GM12873 (cell line): Measurements from ENCODE around the gene STARD6.

Experiments used
- TF ChIP-seq, protein P1 (sequence below): IDR thresholded peaks from 2 replicates; pipeline ENCODE4 v1.5.1; 2012; ENCODE audit warnings: low read depth, mild to moderate bottlenecking, moderate library complexity, low read length, control low read depth; ENCODE audit not compliant: insufficient read depth; ENCODE audit errors: missing control alignments

Gene STARD6

DNA sequence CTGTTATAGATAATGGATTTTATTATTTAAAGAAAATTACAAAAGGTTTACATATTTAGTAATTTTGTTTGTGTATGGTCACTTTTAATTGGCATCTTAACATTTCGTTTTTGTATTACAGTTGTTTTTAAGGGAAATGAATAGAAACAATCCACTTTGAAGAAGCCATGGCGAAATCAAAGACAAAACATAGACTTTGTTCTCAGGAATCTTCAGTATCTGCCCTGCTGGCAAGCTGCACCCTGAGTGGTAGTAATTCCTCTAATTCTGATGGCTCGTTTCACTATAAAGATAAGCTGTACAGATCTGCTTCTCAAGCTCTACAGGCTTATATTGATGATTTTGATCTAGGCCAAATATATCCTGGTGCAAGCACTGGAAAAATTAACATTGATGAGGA lies 2.7 kb upstream of the STARD6 start:
- TF ChIP-seq, protein P1, sequence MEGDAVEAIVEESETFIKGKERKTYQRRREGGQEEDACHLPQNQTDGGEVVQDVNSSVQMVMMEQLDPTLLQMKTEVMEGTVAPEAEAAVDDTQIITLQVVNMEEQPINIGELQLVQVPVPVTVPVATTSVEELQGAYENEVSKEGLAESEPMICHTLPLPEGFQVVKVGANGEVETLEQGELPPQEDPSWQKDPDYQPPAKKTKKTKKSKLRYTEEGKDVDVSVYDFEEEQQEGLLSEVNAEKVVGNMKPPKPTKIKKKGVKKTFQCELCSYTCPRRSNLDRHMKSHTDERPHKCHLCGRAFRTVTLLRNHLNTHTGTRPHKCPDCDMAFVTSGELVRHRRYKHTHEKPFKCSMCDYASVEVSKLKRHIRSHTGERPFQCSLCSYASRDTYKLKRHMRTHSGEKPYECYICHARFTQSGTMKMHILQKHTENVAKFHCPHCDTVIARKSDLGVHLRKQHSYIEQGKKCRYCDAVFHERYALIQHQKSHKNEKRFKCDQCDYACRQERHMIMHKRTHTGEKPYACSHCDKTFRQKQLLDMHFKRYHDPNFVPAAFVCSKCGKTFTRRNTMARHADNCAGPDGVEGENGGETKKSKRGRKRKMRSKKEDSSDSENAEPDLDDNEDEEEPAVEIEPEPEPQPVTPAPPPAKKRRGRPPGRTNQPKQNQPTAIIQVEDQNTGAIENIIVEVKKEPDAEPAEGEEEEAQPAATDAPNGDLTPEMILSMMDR: no peak

DNA sequence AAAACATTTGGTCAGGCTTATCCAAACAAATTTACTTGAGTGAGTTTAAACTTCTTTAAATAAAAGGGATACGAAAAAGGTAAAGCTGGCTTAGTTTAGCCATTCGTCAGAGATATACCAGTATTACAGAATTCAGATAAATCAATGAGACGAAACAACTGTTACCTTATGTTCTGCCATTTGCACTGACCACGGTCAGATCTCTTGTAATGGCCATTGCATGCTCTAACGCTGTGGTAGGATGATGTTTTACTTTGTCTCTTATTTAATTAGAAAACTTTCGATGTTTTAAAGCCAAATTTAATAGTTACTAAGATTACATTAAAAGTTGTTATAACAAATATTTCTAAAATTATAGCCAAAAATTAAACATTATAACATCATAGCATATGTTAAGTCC lies 1.6 kb upstream of the STARD6 start:
- TF ChIP-seq, protein P1: no peak

DNA sequence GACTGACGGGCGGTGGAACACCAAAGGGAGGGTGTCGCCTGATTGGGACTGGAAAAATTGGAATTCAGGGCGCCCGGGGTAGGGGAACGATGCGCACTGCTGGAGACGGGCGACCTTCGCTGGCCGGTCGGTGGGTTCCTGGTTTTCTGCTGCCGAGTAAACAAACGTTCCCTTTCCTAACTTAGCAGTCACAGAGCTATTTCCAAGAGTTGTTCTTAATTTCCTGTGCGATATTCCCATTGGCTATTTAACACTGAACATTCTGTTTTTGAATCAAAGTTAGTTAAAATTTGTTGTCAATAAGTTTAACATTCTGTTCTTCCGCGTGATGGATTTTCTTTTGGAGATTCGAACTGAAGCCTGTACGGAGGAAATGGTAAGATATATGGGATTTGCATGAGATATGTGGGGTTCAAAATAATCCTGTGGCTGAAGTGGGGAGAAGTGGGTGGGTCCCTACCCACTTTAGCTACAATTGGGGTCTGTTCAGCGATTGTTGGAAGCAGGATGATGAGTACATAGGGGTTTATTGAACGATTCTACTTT lies 910 bp upstream of the STARD6 start:
- TF ChIP-seq, protein P1: no peak

DNA sequence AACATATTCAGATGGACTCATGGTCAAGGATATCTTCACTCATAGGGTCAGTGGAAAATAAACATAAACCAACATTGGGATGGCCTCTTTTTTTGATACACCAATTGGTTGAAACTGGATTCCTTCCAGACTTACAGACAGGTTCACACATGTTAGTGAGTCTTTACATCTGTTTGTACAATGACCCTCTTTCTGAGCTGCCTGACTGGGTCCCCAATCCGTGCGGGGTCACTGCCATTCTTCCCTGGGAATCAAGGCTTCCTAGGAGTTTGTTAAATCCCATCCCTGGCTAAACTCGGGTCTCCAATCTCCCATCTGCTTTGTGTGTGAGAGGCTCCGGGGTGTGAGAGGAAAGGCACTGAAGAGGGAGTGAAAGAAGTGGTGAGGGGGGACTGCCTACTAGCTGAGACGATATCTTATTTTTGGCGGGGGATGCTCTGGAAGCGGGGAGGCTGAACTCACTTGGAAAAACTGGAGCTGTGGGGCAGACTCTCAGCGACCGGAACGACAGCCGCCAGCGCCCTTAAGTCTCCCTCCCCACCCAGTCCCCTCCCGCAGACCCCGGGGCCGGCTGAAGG lies 487 bp downstream of the STARD6 start:
- TF ChIP-seq, protein P1: no peak

DNA sequence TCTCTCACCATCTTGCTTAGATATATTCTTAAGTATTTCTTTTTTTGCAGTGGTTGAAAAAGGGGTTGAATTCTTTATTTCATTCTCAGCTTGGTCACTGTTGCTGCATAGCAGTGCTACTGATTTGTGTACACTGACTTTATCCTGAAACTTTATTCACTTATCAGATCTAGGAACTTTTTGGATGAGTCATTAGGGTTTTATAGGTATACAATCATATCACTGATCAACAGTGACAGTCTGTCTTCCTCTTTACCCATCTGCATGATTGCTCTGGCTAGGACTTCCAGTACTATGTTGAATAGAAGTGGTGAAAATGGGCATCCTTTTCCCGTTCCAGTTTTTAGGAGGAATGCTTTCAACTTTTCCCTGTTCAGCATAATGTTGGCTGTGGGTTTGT lies 6.5 kb downstream of the STARD6 start:
- TF ChIP-seq, protein P1: no peak

DNA sequence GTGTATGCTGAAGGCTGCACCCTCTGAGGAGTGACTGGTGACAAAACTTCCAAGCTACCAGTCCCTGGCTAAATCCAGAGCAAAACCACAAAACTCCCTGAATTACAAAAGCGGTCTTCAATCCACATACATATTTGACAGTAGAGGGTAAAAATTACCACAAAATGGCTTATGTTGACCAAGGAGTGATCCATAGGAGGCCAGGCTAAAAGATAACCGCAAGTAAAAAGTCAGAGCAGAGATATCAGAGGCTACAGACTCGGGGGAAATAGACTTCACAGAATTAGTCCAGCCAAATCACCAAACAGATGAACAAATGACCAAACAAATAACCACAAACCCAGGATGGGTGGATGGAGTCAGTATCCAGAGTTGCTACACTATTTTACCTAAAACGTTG lies 19.4 kb downstream of the STARD6 start:
- TF ChIP-seq, protein P1: no peak

DNA sequence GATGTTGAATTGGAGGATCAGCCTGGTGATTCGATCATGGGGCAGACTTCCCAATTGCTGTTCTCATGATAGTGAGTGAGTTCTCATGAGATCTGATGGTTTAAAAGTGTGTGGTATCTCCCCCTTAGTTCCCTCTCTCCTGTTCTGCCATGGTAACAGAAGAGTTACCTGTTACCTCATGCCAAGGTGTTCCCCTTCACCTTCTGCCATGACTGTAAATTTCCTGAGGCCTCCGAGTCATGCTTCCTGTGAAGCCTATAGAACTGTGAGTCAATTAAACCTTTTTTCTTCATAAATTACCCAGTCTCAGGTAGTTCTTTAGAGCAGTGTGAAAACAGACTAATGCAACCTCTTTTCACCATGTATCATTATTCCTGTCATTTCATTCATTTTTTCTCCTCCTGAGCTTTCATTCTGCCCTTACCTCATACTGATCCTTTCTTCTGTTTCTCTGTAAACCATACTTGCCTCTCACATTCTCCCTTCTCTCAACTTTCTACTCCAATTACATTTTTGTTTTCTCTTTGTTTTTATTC lies 22.0 kb downstream of the STARD6 start:
- TF ChIP-seq, protein P1: no peak
